HG03575 (cell line): ENCODE measurements around the gene ANKRD30A.
"Not testable (repeated sequence)": the region's sequence is repeated elsewhere in the genome, so short reads cannot be mapped to it uniquely, and the experiment has no call there.

Source experiments
- ATAC-seq: cut with Tn5 transposase; IDR thresholded peaks from one replicate; pipeline ENCODE4 v1.9.1; 2021; ENCODE audit not compliant: unreplicated experiment, insufficient number of reproducible peaks, low FRiP score; ENCODE audit errors: extremely low read depth

ANKRD30A gene

DNA sequence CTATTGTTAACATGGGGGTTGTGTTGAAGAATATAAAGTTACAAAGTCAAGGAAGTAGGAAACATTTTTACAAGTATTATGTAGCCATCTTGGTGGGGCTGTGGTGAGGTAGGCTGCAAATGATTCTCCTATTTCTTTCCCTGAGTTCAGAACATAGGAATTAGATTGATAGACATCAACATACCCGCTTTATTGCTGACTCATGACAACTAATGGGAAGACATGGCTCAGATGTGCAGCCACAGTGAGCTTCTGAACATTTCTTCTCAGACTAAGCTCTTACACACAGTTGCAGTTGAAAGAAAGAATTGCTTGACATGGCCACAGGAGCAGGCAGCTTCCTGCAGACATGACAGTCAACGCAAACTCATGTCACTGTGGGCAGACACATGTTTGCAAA lies 110.7 kb downstream of the ANKRD30A start:
- ATAC-seq = no peak

DNA sequence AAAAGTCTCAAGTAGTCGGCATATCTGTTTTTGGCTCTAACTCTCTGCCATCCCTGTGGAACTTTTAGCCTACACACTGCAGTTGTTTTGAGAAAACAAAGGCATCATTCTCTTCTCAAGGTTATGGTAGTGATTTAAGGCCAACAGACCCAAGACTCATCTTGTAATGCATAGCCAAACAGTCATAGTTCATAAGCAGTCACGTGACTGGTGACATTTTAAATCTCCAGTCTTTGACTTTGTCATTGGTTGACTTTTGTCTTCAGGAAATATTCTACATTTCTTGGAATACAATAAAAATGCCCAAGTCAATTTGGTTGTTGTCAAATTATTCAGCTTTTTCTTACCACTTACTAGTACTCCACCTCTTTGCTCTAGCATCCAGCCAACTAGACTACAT lies 114.8 kb downstream of the ANKRD30A start:
- ATAC-seq = no peak

DNA sequence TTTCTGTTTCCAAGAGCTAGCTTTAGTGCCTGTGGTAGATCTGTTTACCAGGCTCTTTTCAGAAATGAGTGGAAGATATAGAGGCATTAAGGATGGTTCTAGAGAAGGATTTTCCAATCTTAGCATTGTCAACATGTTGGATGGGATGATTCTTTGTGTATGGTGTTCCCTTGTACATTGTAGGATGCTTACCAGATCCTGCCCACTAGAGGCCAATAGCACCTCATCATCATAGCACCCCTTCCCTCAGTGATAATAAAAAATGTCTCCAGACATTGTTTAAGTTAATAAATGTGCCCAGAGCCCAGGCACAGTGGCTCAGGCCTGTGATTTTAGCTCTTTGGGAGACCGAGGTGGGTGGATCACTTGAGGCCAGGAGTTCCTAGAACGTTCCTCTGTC lies 121.2 kb downstream of the ANKRD30A start:
- no peak for ATAC-seq

DNA sequence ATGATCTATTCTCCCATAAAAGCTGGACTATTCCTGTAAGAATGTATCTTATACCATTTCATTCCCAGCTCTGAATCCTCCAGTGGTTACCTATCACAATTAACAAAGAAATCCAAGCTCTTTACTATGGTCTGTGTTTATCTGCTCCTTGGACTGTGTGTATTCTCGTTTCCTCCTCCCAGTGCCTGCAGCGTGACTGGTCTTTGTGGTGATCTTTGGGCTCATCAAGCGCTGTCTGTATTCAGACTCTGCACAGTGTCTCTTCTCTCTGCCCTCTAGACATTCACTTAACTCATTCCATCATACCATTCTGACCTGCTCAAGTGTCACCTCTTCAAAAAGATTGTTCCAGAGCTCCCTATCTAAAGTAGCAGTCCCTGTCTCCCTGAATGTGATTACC lies 130.4 kb downstream of the ANKRD30A start:
- ATAC-seq = not testable (repeated sequence)

DNA sequence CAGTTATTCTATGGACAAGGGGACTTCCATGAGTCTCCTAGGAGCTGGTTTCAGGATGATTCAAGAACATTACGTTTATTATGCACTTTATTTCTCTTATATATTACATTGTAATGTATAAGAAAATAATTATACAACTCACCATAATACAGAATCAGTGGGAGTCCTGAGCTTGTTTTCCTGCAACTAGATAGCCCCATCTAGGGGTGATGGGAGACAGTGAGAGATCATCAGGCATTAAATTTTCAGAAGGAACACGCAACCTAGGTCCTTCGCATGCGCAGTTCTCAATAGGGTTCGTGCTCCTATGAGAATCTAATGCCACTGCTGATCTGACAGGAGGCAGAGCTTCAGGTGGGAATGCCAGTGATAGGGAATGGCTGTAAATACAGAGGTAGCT lies 137.9 kb downstream of the ANKRD30A start:
- ATAC-seq = no peak

DNA sequence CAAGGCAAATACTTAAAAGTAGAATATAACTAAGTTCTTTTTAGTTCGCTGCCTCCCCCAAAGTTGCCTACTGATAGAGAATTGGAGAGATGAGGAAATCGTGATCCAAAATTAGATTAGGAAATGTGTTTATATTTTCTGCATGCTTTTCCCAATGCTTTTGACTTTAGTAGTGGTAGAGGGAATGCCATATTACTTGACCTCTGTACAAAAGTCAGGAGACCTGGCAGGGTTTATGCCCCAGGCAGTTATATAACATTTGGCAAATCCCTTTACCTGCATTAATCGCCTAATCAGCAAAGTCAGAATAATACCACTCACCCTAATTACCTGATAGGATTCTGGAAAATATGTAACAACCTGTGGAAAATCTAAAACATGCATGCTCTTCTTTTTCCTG lies 142.9 kb downstream of the ANKRD30A start:
- no peak for ATAC-seq

DNA sequence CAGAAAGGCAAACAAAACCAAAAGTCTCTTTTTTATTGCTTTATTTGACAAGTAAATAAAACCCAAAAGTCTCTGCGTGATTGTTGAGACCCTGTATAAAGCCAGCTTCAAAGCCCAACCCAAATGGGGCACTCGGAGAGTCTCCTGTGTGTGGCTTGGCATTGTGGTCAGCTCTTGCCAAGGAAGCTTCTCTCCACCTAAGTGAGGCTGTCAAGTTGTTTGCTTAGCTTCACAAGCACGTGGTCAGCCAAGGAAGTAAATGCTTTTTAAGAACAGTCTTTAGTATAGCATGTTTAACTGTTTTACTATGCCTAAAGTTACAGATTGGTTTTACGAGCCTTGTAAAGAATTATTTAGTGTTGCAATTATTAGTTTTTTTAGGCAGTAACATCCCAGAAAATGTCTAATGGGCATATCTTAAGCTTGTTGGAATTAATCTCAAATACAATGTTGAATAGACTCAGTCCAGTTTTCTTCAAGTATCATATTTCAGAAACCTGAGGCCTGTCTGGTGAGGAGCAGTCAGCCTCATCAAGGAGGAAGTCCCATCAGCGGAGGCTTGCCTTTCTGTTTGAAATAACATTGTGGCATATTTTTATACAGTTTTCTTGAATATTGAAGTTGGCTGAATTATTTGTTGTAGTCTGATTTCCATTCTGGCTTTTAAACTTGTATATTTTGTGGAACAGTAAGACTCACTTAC lies 144.3 kb downstream of the ANKRD30A start:
- ATAC-seq = no peak

DNA sequence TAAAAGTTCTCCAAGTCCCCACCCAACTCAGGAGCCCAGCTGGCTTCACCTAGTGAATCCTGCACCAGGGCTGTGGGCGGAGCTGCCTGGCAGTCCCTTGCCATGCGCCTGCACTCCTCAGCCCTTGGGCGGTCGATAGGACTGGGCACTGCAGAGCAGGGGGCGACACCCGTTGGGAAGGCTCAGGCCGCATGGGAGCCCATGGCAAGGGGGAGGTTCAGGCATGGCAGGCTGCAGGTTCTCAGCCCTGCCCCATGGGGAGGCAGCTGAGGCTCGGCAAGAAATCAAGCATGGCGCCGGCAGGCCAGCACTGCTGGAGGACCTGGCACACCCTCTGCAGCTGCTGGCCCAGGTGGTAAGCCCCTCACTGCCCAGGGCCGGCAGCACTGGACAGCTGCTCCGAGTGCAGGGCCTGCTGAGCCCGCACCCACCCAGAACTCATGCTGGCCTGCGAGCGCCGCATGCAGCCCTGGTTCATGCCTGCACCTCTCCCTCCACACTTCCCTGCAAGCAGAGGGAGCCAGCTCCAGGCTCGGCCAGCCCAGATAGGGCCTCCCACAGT lies 149.9 kb downstream of the ANKRD30A start:
- ATAC-seq = no peak

DNA sequence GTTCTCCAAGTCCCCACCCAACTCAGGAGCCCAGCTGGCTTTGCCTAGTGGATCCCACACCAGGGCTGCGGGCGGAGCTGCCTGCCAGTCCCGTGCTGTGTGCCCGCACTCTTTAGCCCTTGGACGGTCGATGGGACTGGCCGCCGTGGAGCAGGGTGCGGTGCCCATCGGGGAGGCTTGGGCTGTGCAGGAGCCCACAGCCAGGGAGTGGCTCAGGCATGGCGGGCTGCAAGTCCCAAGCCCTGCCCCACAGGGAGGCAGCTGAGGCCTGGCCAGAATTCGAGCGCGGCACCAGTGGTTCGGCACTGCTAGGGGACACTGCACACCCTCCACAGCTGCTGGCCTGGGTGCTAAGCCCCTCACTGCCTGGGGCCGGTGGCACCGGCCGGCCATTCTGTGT lies 159.7 kb downstream of the ANKRD30A start:
- no peak for ATAC-seq

DNA sequence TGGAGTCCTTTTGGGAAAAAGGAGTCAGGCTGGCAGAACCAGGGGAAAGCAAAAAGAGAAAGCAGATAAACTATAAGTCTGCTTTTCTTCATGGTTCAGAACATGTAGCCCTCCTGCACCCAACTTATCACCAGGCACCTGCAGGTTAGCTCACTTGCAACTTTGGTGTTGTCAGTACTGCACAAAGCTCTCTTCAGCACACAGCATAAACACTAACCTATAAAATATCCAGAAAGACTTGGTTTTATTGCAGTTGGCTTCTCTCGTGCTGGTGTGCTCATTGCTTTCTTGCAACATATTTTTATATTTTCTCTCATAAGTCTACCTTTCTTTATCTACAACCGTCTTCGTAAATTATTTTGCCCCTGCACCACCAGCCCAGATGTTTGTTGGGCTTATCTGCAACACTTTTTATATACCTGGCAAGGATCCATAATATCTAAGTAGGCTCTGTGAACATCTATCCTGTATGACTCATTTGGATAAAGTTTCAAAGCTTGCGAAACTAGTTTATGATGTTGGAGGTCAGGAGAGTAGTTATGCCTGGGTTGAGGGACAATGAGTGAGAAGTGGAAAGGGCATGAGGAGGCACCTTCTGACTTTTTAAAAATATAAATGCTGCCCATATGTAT lies 164.6 kb downstream of the ANKRD30A start:
- ATAC-seq = no peak

DNA sequence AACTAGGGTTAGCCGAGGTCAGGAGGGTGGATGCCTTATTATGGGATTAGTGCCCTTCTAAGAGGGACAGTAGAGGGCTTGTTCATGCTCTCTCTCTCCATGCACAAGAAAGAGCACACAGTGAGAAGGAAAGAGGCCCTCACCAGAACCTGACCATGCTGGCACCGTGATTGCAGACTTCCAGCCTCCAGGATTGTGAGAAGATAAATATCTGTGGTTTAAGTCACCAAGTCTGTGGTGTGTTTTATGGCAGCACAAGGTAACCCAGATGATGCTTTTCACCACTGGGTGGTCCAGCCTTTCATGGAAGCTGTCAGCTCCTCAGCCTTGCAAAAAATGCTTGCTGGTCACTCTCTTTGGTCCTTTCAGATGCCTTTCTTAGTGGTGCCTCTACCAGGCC lies 175.9 kb downstream of the ANKRD30A start:
- ATAC-seq = no peak

DNA sequence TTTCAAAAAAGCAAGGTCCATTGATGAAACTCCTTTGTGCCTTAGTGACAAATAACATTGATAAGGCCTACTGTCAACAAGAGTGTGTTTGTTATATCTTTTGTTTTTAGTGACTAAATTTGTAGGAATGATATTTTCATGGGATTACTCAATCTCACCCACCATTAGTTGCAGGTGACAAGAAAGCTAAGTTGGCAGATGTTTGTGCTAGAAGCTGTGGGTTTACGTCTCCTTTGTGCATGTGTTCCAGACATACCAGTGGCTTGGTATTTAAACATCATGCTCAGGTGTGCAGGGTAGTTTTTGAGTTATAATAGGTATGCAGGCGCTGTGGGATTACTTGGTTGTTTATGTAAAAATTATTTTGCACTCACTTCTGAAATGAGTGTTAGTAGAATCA lies 178.6 kb downstream of the ANKRD30A start:
- ATAC-seq = no peak

DNA sequence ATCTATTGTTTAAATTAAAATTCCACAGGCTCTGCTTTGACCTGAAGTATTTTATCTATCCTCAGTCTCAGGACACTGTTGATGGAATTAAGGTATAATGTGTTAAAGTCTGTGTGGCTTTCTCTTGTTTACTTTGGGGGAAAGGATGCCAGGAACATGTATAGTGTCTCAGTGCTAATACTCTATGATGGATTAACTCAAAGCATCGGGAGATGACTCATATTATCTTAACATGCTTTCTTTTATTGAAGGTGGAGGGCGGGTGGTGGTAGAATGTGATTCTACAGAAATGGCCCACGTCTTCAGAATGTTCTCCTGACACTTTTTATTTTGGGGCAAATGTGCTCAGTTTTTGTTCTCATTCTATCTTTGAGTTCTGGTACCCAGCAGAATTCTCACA lies 189.0 kb downstream of the ANKRD30A start:
- ATAC-seq = no peak

DNA sequence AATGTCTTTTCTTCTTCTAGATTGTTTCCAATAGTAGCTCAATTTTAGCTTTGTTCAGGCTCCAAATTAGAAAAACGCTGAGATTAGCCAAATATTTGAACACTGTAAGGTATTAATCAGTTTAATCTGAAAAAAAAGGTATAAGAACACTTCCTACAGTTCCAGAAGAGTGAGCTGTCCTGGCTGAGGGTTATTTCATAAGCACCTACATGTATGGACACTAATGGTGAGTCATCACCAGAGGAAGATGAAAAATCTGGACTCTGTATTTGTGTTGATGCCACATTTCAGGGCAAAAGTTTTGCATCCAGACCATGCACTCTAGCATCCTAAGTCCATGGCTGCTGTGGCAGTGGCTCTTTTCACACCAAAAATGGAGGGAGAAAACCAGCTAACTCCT lies 189.5 kb downstream of the ANKRD30A start:
- no peak for ATAC-seq

DNA sequence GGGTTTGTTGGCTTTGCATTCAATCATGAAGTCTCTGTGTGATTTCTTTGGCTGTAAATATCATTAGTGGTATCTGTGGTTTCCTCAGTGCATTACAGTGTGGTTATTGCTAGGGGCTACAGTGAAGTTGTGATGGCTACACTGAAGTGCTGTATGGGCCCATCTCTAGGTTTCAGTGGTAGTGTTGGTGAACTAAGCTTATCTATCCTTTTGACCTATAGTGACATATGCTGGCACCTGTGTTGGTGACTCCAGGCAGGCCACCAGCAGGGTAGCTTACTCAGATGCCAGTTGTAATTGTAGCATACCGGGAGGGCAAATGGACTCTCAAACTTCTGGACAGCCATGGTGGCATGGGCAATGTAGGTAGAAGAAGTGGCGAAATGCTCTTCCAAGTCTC lies 219.0 kb downstream of the ANKRD30A start:
- ATAC-seq = no peak

DNA sequence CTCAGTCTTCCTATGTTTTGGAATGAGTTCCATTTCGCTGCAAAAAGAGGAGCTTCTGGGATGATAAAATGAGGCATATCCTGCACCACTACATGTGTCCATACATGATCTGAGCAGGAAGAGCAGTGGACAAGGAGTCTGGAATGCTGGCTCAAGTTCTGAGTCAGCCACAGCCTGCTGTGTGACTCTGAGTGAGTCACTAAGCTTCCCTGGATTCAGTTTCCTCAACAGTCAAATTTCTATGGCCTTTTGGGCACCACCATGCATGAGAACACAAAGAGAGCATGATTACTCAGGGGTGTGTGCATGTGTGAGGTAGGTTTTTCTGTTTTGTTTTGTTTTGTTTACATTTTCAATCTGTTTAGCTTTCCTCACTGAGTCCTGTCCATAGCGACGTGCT lies 254.6 kb downstream of the ANKRD30A start:
- no peak for ATAC-seq

DNA sequence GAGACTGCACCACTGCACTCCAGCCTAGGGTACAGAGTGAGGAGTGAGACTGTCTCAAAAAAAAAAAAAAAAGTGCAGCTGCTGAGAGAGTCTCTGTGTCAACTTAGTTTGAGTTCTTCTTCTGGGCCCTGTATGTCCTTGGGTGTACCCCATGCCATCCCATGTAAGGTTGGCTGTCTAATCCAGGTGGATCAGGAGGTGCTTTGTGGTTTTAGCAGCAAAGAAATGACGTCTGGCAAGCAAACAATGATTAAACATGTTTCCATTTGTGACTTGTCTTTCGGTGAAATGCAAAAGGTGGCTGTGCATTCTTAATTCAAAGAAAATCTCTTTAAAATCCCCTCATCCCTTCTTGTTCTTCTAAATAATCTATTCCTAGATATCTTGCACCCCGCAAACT lies 255.9 kb downstream of the ANKRD30A start:
- no peak for ATAC-seq

DNA sequence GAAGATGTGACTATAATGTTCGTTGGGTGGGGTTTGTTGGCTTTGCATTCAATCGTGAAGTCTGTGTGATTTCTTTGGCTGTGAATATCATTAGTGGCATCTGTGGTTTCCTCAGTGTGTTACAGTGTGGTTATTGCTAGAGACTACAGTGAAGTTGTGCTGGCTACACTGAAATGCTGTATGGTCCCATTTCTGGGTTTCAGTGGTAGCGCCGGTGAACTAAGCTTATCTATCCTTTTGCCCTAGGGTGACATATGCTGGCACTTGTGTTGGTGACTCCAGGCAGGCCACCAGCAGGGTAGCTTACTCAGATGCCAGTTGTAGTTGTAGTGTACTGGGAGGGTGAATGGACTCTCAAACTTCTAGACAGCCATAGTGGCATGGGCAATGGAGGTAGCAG lies 259.5 kb downstream of the ANKRD30A start:
- no peak for ATAC-seq

DNA sequence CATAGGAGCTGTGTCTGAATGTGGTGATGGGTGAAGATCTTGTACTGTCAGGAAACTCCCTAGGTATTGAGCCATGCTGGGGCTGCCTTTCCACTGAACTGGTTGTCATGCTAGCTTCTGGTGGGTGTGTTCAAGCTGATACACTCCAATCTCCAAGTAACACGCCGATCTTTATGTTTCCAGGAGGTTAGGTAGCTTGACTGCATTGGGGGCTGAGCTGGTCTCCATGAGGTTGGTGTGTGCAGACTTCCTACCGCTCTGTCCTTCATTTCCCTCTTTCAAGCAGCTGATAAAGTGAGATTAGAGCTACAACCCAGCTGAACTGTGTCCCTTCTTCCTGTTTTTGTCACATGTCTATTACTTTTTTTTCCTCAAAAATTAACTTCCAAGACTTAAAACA lies 265.5 kb downstream of the ANKRD30A start:
- ATAC-seq = no peak

DNA sequence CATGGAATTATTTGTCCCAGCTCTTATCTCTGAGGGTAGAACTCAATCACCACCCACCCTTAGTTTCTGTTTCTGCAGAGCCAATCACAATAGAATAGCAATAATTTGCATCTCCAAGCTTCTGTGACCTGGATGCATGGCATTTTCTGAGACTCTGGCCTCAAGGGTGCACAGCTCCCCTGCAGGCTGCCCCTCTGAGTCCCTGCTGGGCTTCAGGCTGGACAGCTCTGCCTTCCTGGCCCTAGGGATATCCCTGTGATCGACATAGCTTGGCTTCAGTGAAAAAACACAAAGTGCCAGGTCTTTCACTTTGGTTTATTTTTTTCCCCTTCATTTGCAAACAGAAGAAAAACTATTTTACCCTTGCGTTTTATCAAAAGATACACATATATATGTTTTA lies 275.4 kb downstream of the ANKRD30A start:
- not testable (repeated sequence) for ATAC-seq

DNA sequence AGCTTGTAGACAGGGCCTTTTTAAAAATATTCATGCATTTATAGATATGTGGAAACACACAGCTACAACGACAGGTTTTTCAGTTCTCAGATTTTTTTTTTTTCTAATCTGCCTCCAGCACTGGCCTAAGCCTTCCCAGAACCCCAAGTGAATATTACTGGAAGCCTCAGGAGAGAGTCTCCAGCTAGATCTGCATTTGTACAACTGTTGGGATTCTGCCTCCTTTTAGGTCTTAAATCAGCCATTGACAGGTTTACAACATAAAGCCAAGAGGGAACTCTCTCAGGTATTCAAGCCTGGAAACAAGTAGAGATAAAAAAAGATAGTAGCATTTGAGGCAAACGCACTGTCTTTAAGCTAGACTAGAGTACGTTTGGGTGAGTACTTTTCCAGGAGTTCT lies 275.8 kb downstream of the ANKRD30A start:
- ATAC-seq = no peak
